NOMO-1 treated with DMSO at 0.1 percent for 48 hours (cell line): ENCODE data around the gene GMEB2.

Experiments used
- DNase-seq: peaks from one replicate; lab custom pipeline; 2025; ENCODE audit not compliant: unreplicated experiment; lab: John Stamatoyannopoulos, UW

The GMEB2 gene

DNA sequence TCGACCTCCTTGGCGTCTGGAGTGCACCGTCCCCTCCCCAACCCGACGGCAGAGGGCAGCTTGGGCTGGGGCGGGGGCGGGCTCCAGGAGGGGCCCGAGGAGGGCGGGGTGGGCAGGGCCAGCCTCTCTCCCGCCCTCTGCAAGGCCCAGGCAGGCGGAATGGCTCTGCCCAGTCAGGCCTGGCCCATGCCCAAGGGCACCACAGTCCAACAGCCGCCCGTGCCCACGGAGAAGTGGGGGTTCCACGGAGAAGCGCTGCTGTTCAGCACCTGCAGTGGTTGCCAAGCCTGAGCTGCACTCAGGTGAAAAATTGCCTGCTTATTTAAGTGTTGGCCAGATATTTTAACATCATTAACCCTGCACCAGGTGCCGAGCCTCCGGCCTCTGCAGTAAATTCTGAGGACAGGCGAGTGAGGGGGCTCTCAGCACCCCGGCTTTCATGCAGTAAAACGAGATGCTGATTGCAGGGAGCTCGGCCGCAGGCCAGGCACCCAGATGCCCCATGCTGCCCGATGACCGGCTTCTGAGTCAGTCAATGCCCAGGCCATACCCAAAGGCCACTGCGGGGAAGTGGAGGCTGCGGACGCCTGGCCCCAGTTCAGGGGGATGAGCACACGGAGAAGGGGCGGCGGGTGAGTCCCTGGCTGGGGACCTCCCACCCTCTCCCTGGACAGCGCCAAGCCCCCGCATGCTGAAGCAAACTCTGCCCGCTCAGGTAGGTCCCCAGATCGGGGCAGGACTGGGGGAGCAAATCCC lies 79.0 kb downstream of the GMEB2 start, which contains the start of gene SRMS:
SRMS (minus strand) TSS at position 25 of the 756 bp plus-strand sequence. CDS start 286 bp downstream, outside the sequence.
- no peak for DNase-seq

DNA sequence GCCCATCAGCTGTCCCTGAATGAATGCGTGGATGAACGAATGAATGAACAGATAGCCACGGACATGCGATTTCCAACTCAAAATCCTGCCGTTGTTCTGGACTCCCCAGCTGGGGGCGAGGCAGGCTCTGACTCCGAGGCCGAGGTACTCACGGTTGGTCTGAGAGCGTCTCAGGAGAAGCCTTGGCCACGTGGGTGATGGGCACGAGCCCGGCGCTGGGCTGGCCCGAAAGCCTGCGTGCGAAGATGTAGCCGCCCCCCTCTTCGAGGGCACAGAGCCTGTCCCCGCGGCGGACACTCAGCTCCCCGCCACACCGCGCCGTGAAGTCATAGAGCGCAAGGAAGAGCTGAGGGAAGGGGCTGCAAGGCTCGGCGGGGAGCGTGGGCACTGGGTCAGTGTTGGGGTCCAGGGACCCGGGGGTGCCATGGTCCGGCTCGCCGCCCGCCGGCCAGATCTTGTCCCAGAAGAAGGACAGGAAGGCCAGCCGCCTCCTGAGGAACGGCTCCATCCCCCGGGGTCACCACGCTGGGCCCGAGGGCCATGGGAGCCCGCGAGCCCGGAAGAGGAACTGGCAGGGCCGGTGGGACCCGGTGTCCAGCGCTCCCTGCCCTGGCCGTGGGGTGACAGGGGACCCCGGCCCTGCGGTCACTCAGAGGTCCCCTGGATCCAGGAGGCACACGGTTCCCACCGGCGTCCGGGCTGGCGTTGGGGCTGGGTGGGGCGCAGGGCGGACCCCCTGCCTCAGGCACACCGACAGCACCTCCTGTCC lies 79.8 kb downstream of the GMEB2 start:
- DNase-seq = no peak

DNA sequence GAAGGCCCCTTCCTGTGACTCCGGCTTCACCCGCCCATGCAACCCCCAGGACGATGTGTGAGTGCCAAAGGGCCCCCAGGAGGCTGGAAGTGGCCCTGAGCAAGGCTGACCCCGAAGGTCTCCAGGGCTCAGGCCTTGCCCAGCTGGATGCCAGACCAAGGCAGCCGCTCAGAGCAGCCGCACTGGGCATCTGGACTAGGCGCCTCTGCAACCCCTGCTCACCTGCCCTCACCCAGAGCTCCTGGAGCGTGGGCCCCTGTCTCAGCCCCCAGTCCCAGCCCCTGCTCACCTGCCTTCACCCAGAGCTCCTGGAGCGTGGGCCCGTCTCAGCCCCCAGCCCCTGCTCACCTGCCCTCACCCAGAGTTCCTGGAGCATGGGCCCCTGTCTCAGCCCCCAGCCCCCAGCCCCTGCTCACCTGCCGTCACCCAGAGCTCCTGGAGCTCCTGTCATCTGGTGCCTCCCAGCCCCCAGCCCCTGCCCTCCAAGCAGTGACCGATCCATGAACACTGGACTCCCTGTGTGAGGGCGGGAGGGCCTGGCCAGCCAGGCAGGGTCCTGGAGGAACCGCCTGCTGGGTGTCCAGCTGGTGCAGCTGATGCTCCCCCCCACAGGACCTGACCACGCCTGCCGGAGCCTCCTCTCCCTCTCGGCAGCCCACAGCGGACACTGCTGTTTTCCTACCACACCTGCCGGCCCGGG lies 80.5 kb downstream of the GMEB2 start:
- DNase-seq = no peak

DNA sequence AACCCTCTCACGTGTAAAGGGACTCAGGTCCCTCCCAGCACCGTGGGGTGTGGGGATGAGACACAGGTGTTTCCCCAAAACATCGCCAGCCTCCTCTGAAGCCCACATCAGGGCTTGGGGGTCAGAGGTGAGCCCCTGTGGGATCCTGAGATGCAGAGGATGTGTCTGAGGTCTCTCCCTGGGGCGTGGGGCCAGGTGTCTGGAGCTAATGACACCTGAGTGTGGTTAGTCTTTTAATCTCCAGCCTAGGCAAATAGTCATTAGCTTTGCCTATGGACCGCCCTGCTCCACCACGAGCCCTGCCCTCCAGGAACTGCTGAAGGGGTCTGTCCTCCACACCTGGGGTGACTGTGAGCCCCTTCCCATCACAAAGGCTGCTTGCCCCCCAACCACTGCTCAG lies 81.1 kb downstream of the GMEB2 start:
- DNase-seq = no peak

DNA sequence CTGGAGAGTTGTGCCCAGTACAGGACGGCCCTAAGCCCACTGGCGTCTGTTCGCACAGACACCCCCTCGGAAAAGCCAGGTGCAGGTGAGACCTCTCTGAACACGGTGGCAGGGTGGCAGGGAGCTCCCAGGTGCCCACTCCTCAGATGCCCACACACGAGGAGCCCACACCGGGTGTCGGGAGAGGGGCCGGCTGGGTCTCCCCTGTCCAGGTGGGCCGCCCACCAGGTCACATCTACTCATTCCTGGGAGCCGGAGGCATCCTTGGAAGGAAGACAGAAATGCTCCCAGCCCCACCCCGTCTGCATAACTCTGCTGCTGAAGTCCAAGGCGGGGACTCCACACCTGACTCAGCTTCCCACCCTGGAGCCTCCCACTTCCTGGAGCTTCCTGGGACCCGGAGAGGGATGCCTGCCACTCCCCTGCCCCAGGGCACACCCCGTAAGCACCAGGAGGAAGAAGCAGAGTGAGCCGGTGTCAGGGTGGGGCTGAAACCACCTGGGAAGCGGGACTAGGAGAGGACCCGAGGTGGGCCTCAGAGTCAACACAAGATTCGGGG lies 81.9 kb downstream of the GMEB2 start:
- DNase-seq = no peak

DNA sequence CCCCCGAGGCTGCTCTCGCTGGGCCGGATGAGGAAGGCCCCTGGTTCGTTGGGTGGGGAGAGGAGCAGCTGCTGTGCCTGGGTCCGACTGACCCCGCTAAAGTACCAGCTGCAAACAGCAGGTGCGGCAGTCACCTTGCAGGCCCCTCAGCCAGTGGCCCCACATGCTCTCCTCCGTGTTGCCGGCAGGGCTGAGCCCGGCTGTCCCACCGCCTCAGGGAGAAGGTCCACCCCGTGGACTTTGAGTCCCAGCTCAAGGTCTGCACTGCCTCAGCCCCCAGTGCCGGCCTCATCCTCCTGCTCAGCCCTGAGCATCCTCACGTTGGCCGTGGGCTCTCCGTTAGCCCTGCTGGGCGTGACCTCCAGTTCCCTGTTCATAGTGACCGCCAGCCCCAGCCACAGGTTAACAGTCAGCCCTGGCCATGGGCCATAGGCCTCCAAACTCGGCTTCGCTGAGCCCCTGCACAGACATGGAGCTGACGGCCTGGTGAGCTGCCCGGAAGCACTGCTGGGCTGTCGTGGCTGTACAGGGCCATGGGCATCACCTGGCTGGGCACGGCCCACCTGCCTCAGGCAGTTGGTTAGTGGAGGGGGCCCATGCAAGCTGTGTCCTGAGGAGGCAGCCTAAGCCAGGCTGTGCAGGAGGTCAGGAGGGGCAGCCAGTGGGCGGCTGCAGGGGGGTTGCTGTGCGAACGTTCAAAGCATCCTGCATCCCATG lies 82.5 kb downstream of the GMEB2 start:
- no peak for DNase-seq

DNA sequence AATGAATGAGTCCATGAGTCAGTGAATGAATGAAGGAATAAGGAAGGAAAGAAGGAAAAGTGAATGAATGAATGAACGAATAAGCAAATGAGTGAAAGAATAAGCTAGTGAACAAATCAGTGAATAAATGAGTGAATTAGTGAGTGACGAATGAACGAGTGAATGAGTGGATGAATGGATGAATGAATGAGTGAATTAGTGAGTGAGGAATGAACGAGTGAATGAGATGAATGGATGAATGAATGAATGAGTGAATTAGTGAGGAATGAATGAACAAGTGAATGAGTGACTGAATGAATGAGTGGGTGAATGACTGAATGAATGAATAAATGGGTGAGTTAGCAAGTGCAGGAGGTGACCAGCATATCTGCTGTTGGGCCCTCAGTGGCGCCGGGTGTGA lies 83.2 kb downstream of the GMEB2 start:
- no peak for DNase-seq

DNA sequence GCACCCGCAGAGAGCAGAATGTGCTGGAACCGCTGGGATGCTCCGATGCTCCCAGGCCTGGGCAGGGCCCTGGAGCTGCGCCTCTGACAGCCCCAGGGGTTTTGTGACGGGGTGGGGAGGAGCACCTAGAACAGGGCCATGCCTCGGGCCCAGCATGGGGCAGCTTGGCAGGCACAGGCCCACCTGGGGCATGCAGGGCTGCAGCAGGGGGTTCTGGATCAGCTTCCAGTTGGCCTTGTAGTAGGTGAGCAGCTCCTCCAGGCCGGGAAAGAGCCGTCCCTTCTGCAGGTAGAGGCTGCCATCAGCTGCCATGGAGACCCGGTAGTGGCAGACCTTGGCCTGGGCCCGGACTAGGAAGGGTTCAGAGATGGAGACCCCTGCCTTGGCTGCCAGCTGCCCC lies 83.8 kb downstream of the GMEB2 start:
- no peak for DNase-seq

DNA sequence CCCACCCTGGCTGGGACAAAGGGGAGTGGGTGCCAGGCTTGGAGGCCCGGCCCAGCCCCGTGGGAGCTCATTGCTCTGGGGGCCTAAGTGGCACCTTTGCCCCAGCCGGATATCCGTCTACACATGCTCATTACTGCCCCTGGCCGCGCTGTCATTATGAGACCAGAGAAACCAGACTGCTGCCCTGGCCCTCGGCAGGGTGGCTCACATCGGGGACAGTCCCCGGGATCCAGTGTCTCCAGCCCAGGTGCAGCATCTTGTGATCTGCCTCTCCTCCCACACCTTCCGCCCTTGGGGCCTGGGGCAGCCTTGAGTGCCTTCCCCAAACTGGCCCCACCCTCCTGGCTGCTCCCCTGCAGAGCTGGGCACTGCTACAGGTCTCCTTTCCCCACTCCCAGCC lies 84.2 kb downstream of the GMEB2 start:
- no peak for DNase-seq

DNA sequence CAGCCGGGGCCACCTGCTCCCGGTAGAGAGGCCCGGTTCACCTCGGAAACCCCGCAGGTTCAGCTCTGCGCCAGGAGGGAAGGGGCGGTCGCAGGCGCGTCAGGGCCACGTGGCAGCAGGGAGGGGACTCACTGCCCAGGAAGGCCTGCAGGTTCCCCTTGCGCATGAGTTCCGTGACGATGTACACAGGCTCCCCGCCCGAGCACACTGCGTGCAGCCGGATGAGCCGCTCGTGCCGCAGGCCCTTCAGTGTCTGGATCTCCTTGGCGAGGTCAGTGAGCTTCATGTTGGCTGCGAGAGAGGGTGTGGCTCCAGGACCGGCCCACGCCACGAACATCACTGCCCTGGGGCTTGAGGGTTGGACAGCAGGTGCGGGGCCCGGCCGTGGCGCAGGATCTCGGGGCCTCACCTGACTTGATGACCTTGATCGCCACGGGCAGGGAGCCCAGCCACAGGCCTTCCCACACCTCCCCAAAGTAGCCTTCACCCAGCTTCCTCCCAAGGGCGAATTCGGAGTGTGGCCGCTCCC lies 84.8 kb downstream of the GMEB2 start:
- peak; percentile 54 for DNase-seq

DNA sequence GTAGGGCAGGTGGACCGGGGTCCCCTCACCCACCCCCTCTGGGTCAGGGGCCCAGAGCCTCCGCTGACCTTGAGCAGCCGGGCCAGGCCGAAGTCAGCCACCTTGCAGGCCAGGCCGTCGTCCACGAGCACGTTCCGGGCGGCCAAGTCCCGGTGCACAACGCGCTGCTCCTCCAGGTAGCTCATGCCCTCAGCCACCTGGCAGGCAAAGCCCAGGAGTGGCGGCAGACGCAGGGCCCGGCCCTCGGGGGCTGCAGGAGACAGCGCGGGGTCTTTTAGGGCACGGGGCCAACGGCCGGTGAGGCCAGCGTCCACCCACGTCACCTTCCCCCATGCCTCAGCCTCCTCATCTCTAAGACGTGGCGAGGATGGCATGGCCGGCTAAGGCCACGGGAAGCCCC lies 85.5 kb downstream of the GMEB2 start:
- DNase-seq = no peak

DNA sequence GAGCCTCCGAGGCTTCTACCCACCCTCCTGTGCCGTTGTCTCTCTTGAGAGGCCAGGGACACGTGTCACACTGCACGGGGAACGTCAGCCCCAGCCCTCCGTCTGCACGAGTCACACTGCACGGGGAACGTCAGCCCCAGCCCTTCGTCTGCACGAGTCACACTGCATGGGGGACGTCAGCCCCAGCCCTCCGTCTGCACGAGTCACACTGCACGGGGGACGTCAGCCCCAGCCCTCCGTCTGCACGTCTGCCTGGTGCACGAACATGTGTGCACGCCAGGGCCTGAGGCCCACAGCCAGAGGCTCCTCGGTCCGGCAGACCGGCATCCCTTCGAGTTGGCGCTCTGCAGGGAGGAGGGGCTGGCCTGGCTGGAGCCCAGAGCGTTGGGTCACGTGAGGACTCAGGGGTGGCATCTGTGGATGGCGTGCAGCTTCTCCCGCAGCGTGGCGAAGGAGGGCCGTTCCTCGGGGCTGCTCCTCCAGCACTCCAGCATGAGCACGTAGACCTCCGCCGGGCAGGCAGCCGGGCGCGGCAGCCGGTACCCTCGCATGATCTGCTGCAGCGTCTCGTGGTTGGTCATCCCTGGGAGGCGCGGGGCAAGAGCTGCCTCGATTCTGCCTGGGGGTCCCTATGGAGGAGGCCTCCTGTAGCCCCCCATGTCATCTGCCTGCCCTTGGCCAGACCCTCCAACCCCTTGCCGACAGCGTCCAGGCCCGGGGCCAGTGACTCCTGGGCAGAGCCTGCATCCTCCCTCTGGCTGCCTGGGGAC lies 86.3 kb downstream of the GMEB2 start:
- no peak for DNase-seq

DNA sequence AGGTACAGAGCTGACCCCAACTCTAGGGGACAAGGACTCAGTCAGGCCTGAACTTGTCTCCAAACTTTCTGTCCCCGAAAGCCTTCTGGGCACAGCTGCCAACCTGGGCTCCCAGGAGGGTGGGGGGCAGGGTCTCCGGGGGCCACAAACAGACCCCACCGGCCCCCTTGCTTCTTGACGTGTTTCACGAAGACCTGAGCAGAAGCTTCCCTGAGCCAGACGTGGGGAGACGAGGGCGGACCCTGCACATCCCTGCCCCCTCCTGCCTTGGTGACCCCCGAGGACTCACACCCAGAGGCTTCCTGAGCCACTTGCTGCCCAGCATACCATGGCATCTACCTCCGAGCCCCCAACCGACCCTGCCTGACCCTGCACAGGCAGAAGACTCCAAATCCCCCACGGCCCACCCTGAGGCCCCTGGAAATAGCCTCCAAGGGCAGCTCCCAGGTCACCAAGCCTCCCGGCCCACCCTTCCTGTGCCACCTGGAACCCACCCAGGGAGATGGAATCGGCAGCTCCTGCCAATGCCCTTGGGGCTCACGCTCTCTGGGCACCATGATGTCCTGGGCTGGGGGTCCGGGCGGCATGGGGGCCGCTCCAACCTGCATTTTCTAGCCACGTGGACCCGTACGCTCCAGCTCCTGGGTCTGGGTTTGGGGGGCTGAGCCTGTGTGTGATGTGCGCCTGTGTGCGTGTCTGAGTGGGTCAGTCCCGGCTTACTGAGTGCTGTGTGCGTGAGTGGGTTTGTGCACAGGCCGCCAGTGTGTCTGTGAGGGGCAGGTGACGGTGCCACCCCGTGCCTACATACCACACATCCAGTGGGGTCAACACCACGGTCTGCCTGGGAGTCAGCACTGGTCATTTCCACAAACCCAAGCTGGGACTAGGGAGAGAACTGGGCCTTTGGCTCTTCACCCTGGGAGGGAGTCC lies 87.2 kb downstream of the GMEB2 start:
- no peak for DNase-seq

DNA sequence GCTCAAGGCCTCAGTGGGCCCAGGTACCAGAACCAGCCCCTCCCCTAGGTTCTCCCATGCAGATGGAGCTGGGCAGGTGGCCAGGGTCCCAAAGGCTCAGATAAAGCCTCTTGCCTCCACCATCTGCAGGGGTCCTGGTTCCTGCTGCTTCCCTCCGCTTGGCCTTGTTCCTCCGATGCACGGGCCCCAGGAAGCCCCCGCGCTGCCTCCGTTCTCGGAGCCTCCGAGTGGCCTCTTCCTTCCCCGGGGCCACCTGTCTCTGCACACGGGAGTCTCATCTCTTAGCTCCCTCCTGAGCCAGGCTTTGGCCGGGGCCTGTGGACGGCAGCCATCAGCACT lies 87.8 kb downstream of the GMEB2 start:
- DNase-seq = no peak

DNA sequence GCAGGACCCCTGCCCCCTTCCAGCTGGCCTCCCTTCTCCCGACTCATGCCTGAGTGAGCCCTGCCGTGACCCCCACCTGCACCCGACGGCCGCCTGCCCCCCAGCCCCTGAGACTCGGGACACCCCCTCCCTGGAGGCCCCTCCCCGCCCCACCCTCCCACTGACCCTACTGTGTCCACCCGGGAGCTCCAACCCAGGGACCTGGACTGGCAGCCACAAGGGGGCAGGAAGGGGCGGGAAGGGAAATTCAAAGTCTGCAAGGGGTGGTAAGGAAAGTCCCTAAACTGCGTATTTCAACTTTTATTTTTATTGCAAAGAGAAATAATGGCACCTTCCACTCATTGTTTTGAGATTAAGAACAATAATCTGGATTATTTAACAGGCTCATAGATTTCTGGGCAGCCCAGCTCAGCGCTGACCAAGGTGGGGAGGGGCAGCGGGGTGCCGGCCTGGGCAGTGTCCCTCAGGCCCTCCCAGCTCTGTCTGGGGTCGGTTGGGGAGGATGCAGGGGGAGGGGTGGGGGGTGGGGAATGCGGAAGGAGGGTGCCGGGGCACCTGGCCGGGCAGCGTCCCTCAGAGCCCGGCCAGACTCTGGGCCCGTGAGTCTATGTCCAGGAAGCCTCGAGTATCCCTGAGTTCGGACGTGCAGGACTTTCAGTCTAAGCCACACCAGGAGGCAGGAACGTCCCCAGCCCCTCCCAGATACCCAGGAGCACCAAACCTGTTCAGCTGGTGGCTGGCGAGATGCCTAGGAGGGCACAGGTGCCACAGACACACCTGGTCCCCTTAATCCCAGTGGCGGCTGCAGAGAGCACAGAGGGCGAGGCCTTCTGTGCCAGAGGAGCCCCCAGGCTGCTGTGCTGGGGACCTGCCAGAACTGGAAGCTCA lies 88.5 kb downstream of the GMEB2 start:
- DNase-seq = no peak
